ENCODE measurements around the gene PTH.

- TF ChIP-seq CTCF (IDR thresholded peaks at IDR 0.05) (no peak), EP300 (IDR thresholded peaks at IDR 0.05; ENCODE audit: low read depth) (no peak), POLR2A (IDR thresholded peaks at IDR 0.05) (no peak)
Observed at GRCh38 chr11:13448876-13449275, 46.9 kb downstream of the PTH start.

All from transverse colon (tissue), 3 donors.